Natural killer cell (primary cell): ENCODE results near the gene MGAT5B. TPM values are rescaled to one million over a fixed set of nuclear protein-coding genes. Genes with fewer than 3 reads are reported as not detected.

Experiments used
- ATAC-seq, 3 donors: fragments of 150-1000 bp in 2 of 3; fragments of 200-7000 bp in 1 of 3; cut with Tn5 transposase; 1 replicate in 1 of 3; 2 replicates in 2 of 3; pipeline ENCODE4 v1.10.0; 2021; ENCODE audit warnings: mild to moderate bottlenecking in 2 of 3, moderate library complexity in 2 of 3
- DNase-seq, 2 donors: peaks; one replicate each; pipeline versions ENCODE4 v3.0.0 to v3.0.0-alpha.2; 2013 to 2021; ENCODE audit warnings: mixed read lengths in 1 of 2
- H3K27ac ChIP-seq: one replicate; pipeline ENCODE4 v1.5.1; 2013; ENCODE audit warnings: mild to moderate bottlenecking, low read length
- H3K27me3 ChIP-seq: one replicate; pipeline ENCODE4 v1.6.1; 2013; ENCODE audit warnings: low read length; ENCODE audit not compliant: control insufficient read depth, insufficient read depth
- H3K36me3 ChIP-seq: one replicate; pipeline ENCODE4 v1.6.1; 2013; ENCODE audit warnings: low read length; ENCODE audit not compliant: control insufficient read depth, insufficient read depth
- H3K4me1 ChIP-seq: one replicate; pipeline ENCODE4 v1.6.1; 2013; ENCODE audit warnings: low read length; ENCODE audit not compliant: control insufficient read depth, insufficient read depth
- H3K4me3 ChIP-seq: one replicate; pipeline ENCODE4 v1.5.1; 2013; ENCODE audit warnings: low read length
- H3K9me3 ChIP-seq: one replicate; pipeline ENCODE4 v1.6.1; 2013; ENCODE audit warnings: low read length; ENCODE audit not compliant: control insufficient read depth, insufficient read depth
- H3K27ac Mint-ChIP-seq, 2 donors: one replicate each; pipeline ENCODE4 v1.8.0; 2022; ENCODE audit warnings: mild to moderate bottlenecking in 2 of 2, mixed read lengths in 2 of 2, moderate library complexity in 1 of 2
- H3K27me3 Mint-ChIP-seq, 2 donors: one replicate each; pipeline ENCODE4 v1.8.0; 2022; ENCODE audit warnings: low read depth in 2 of 2, mixed read lengths in 2 of 2
- H3K36me3 Mint-ChIP-seq: one replicate; pipeline ENCODE4 v1.8.0; 2022; ENCODE audit warnings: mixed read lengths
- H3K4me1 Mint-ChIP-seq, 2 donors: one replicate each; pipeline ENCODE4 v1.8.0; 2022; ENCODE audit warnings: mixed read lengths in 2 of 2
- H3K4me3 Mint-ChIP-seq: one replicate; pipeline ENCODE4 v1.8.0; 2022; ENCODE audit warnings: mild to moderate bottlenecking, moderate library complexity, mixed read lengths
- H3K9me3 Mint-ChIP-seq, 2 donors: one replicate each; pipeline ENCODE4 v1.8.0; 2022; ENCODE audit warnings: mixed read lengths in 2 of 2
- CTCF ChIP-seq: fragments of 200-600 bp; IDR thresholded peaks from one replicate; pipeline ENCODE4 v1.8.0; 2022; ENCODE audit warnings: antibody characterized with exemption
- WGBS: methylation state at CpG from one replicate; pipeline ENCODE4 v1.1.7; 2013; ENCODE audit warnings: missing lambda C conversion rate; ENCODE audit not compliant: insufficient coverage; 5-methylcytosine and 5-hydroxymethylcytosine counted together
- intact Hi-C: fragments of 100-400 bp; cut with micrococcal nuclease; formaldehyde crosslinking; loops from one replicate; pipeline ENCODE4 v1.14.2; 2022
- total RNA-seq, 4 donors: library from RNA; stranded (reverse); fragments of 120-200 nt in 1 of 4; gene quantifications; one replicate each; pipeline versions ENCODE4 v1.2.3 to v1.2.4, GENCODE V29; 2013 to 2022

MGAT5B gene
- total RNA-seq, 3 donors from 2014 or later (not counting 1 experiment from before 2014, with no cell fraction given), result not detected

GRCh38 chr17:76988796-76989195 is 120.6 kb downstream of the MGAT5B start:
- ATAC-seq (no peak), DNase-seq (no peak)
- Histone ChIP-seq H3K4me3 (no peak overlapping the region), H3K27ac (no peak overlapping the region), H3K4me1 (no peaks in the 10 kb centered on the region), H3K9me3 (no peaks in the 10 kb centered on the region), H3K36me3 (no peaks in the 10 kb centered on the region), H3K27me3 (no peaks in the 10 kb centered on the region)
- TF ChIP-seq CTCF, result no peak
- intact Hi-C loops, result no loop called here
- no peaks in the 10 kb centered on the region for H3K9me3 Mint-ChIP-seq
- H3K27ac Mint-ChIP-seq, result no peak overlapping the region
- no peak overlapping the region for H3K4me3 Mint-ChIP-seq
- no peaks in the 10 kb centered on the region for H3K27me3 Mint-ChIP-seq
- no peaks in the 10 kb centered on the region for H3K36me3 Mint-ChIP-seq
- WGBS, result 97% methylated on average over 12 of the region's 13 CpGs
- no peaks in the 10 kb centered on the region for H3K4me1 Mint-ChIP-seq

- ATAC-seq (no peak), DNase-seq (no peak)
- 83% methylated on average over 5 of the region's 5 CpGs for WGBS
- no peaks in the 10 kb centered on the region for H3K27me3 Mint-ChIP-seq
- H3K36me3 ChIP-seq, result no peaks in the 10 kb centered on the region
- no peaks in the 10 kb centered on the region for H3K9me3 ChIP-seq
- H3K4me3 Mint-ChIP-seq, result no peak overlapping the region
- no peaks in the 10 kb centered on the region for H3K27me3 ChIP-seq
- intact Hi-C loops, result no loop called here
- H3K9me3 Mint-ChIP-seq, result no peaks in the 10 kb centered on the region
- no peaks in the 10 kb centered on the region for H3K36me3 Mint-ChIP-seq
- peaks cover 0 to 1% of the 10 kb centered on the region in 2 donors for H3K4me1 Mint-ChIP-seq
- peaks cover 2% of the 10 kb centered on the region for H3K4me1 ChIP-seq
- no peak overlapping the region for H3K27ac ChIP-seq
- H3K4me3 ChIP-seq, result no peak overlapping the region
- no peak overlapping the region for H3K27ac Mint-ChIP-seq
- TF ChIP-seq CTCF, result no peak
Observed at GRCh38 chr17:76989519-76989918, 121.3 kb downstream of the MGAT5B start.

- H3K4me1 Mint-ChIP-seq, result peaks cover 4 to 15% of the 10 kb centered on the region in 2 donors
- no peak for TF ChIP-seq CTCF
Observed at GRCh38 chr17:76992891-76993290, 124.7 kb downstream of the MGAT5B start.

GRCh38 chr17:76993651-76994050 is 125.4 kb downstream of the MGAT5B start:
- H3K4me1 ChIP-seq, result peaks cover 27% of the 10 kb centered on the region
- H3K27ac ChIP-seq, result no peak overlapping the region
- no peak for TF ChIP-seq CTCF
- Mint-ChIP-seq H3K27ac (no peak overlapping the region), H3K36me3 (no peaks in the 10 kb centered on the region), H3K9me3 (no peaks in the 10 kb centered on the region), H3K4me3 (no peak overlapping the region), H3K4me1 (peaks cover 11 to 23% of the 10 kb centered on the region in 2 donors), H3K27me3 (no peaks in the 10 kb centered on the region)
- DNase-seq (peak in 1 of 2 donors; percentile 56), ATAC-seq (no peak)
- H3K36me3 ChIP-seq, result no peaks in the 10 kb centered on the region
- WGBS, result 30% methylated on average over 4 of the region's 5 CpGs
- intact Hi-C loops, result no loop called here
- H3K4me3 ChIP-seq, result no peak overlapping the region
- H3K27me3 ChIP-seq, result no peaks in the 10 kb centered on the region
- no peaks in the 10 kb centered on the region for H3K9me3 ChIP-seq

More at GRCh38 chr17:76992891-76993290, 124.7 kb downstream of the MGAT5B start:
- no peak overlapping the region for H3K27ac ChIP-seq
- H3K36me3 ChIP-seq, result no peaks in the 10 kb centered on the region
- Mint-ChIP-seq H3K9me3 (no peaks in the 10 kb centered on the region), H3K27me3 (no peaks in the 10 kb centered on the region), H3K36me3 (no peaks in the 10 kb centered on the region), H3K27ac (no peak overlapping the region), H3K4me3 (no peak overlapping the region)
- DNase-seq (no peak), ATAC-seq (no peak)
- intact Hi-C loops, result no loop called here
- no peaks in the 10 kb centered on the region for H3K27me3 ChIP-seq
- 89% methylated on average over 5 of the region's 5 CpGs for WGBS
- no peak overlapping the region for H3K4me3 ChIP-seq
- peaks cover 20% of the 10 kb centered on the region for H3K4me1 ChIP-seq
- no peaks in the 10 kb centered on the region for H3K9me3 ChIP-seq
